H9 (cell line): ENCODE data around the gene DPRX. TPM values are rescaled to one million over a fixed set of nuclear protein-coding genes. Genes with fewer than 3 reads are reported as not detected.

Experiments used
- DNase-seq: peaks from one replicate; pipeline ENCODE4 v3.0.0-alpha.2; 2017
- H2AFZ ChIP-seq: one replicate; pipeline ENCODE4 v1.6.1; 2013; ENCODE audit warnings: mild to moderate bottlenecking, low read length, control low read depth, moderate library complexity
- H2AK5ac ChIP-seq: 2 replicates; pipeline ENCODE4 v1.6.1; 2013; ENCODE audit warnings: low read length, control low read depth, mixed read lengths; ENCODE audit not compliant: insufficient read length
- H2BK120ac ChIP-seq: one replicate; pipeline ENCODE4 v1.6.1; 2013; ENCODE audit warnings: low read depth, mild to moderate bottlenecking, low read length, control low read depth, inconsistent platforms; ENCODE audit not compliant: poor library complexity, severe bottlenecking
- H2BK12ac ChIP-seq: 2 replicates; pipeline ENCODE4 v1.6.1; 2013; ENCODE audit warnings: low read length, control low read depth, mixed read lengths, low read depth; ENCODE audit not compliant: insufficient read length
- H2BK15ac ChIP-seq: 2 replicates; pipeline ENCODE4 v1.6.1; 2013; ENCODE audit warnings: low read depth, low read length, control low read depth
- H2BK20ac ChIP-seq: one replicate; pipeline ENCODE4 v1.6.1; 2013; ENCODE audit warnings: low read depth, mild to moderate bottlenecking, low read length, control low read depth, inconsistent platforms; ENCODE audit not compliant: poor library complexity, severe bottlenecking
- H2BK5ac ChIP-seq: 2 replicates; pipeline ENCODE4 v1.6.1; 2013; ENCODE audit warnings: low read length, control low read depth, mixed read lengths; ENCODE audit not compliant: insufficient read length
- H3K14ac ChIP-seq: 2 replicates; pipeline ENCODE4 v1.6.1; 2013; ENCODE audit warnings: low read length, control low read depth; ENCODE audit not compliant: insufficient read depth
- H3K18ac ChIP-seq: 2 replicates; pipeline ENCODE4 v1.6.1; 2013; ENCODE audit warnings: low read depth, mild to moderate bottlenecking, mixed read lengths, low read length, control low read depth; ENCODE audit not compliant: insufficient read length
- H3K23ac ChIP-seq: 2 replicates; pipeline ENCODE4 v1.6.1; 2013; ENCODE audit warnings: low read length, control low read depth, mixed read lengths, low read depth; ENCODE audit not compliant: insufficient read length
- H3K23me2 ChIP-seq: 2 replicates; pipeline ENCODE4 v1.6.1; 2013; ENCODE audit warnings: low read depth, mild to moderate bottlenecking, mixed read lengths, low read length, control low read depth; ENCODE audit not compliant: insufficient read length, poor library complexity, severe bottlenecking
- H3K27ac ChIP-seq: 2 replicates; pipeline ENCODE4 v1.5.1; 2013; ENCODE audit warnings: low read length, control low read depth, mixed read lengths, low read depth; ENCODE audit not compliant: insufficient read length
- H3K27me3 ChIP-seq: 2 replicates; pipeline ENCODE4 v1.6.1; 2013; ENCODE audit warnings: low read length, control low read depth, inconsistent platforms; ENCODE audit not compliant: insufficient read depth
- H3K4ac ChIP-seq: 2 replicates; pipeline ENCODE4 v1.6.1; 2013; ENCODE audit warnings: low read depth, mild to moderate bottlenecking, control low read depth, inconsistent platforms, low read length, moderate library complexity
- H3K4me1 ChIP-seq: 2 replicates; pipeline ENCODE4 v1.6.1; 2013; ENCODE audit warnings: low read length, control low read depth, inconsistent platforms; ENCODE audit not compliant: insufficient read depth
- H3K4me2 ChIP-seq: 2 replicates; pipeline ENCODE4 v1.6.1; 2013; ENCODE audit warnings: low read length, control low read depth, mixed read lengths; ENCODE audit not compliant: insufficient read length, insufficient read depth
- H3K56ac ChIP-seq: 2 replicates; pipeline ENCODE4 v1.6.1; 2013; ENCODE audit warnings: low read depth, mild to moderate bottlenecking, mixed read lengths, low read length, control low read depth; ENCODE audit not compliant: insufficient read length
- H3K79me1 ChIP-seq: 2 replicates; pipeline ENCODE4 v1.6.1; 2013; ENCODE audit warnings: low read depth, mild to moderate bottlenecking, moderate library complexity, low read length, control low read depth, inconsistent platforms; ENCODE audit not compliant: insufficient read depth, poor library complexity, severe bottlenecking
- H3K79me2 ChIP-seq: 2 replicates; pipeline ENCODE4 v1.6.1; 2013; ENCODE audit warnings: low read length, control low read depth, inconsistent platforms; ENCODE audit not compliant: insufficient read depth
- H3K9ac ChIP-seq: 2 replicates; pipeline ENCODE4 v1.6.1; 2013; ENCODE audit warnings: low read length, control low read depth, mixed read lengths; ENCODE audit not compliant: insufficient read length; ENCODE audit errors: extremely low read depth
- H3K9me3 ChIP-seq: one replicate; pipeline ENCODE4 v1.6.1; 2013; ENCODE audit warnings: low read depth, low read length, inconsistent platforms; ENCODE audit not compliant: control insufficient read depth
- H3T11ph ChIP-seq: one replicate; pipeline ENCODE4 v1.6.1; 2013; ENCODE audit warnings: mild to moderate bottlenecking, low read length, control low read depth, inconsistent platforms
- H4K20me1 ChIP-seq: one replicate; pipeline ENCODE4 v1.6.1; 2013; ENCODE audit not compliant: control insufficient read depth, insufficient read length, insufficient read depth
- H4K5ac ChIP-seq: 2 replicates; pipeline ENCODE4 v1.6.1; 2013; ENCODE audit warnings: low read depth, mild to moderate bottlenecking, mixed read lengths, low read length, control low read depth; ENCODE audit not compliant: insufficient read length
- H4K8ac ChIP-seq: replicated peaks from 2 replicates; pipeline ENCODE4 v1.6.1; 2013; ENCODE audit warnings: low read length, control low read depth, mixed read lengths, low read depth; ENCODE audit not compliant: insufficient read length
- H4K91ac ChIP-seq: 2 replicates; pipeline ENCODE4 v1.6.1; 2013; ENCODE audit warnings: low read depth, mild to moderate bottlenecking, moderate library complexity, mixed read lengths, low read length, control low read depth; ENCODE audit not compliant: insufficient read length
- H3K27ac Mint-ChIP-seq, 3 experiments: 2 replicates in 2 of 3; 3 replicates in 1 of 3; pipeline ENCODE4 v1.8.0; 2020 to 2021; ENCODE audit warnings: mixed read lengths in 3 of 3, mild to moderate bottlenecking in 1 of 3, moderate library complexity in 1 of 3
- H3K27me3 Mint-ChIP-seq: 2 replicates; pipeline ENCODE4 v1.8.0; 2021; ENCODE audit warnings: low read depth, mild to moderate bottlenecking, moderate library complexity, mixed read lengths
- H3K36me3 Mint-ChIP-seq, 3 experiments: 2 replicates in 2 of 3; 3 replicates in 1 of 3; pipeline ENCODE4 v1.8.0; 2020 to 2021; ENCODE audit warnings: low read depth in 3 of 3, mixed read lengths in 3 of 3; ENCODE audit not compliant: insufficient read depth in 1 of 3
- H3K4me1 Mint-ChIP-seq, 2 experiments: 2 replicates each; pipeline ENCODE4 v1.8.0; 2020; ENCODE audit warnings: mixed read lengths in 2 of 2
- H3K4me3 Mint-ChIP-seq, 2 experiments: 2 replicates in 1 of 2; 3 replicates in 1 of 2; pipeline ENCODE4 v1.8.0; 2020 to 2021; ENCODE audit warnings: mild to moderate bottlenecking in 2 of 2, mixed read lengths in 2 of 2, moderate library complexity in 1 of 2
- H3K9me3 Mint-ChIP-seq, 2 experiments: 2 replicates in 1 of 2; 3 replicates in 1 of 2; pipeline ENCODE4 v1.8.0; 2020; ENCODE audit warnings: mild to moderate bottlenecking in 2 of 2, mixed read lengths in 2 of 2, moderate library complexity in 1 of 2
- WGBS: extraction: QIAGEN DNeasy Blood & Tissue Kit; methylation state at CpG from one replicate; pipeline ENCODE4 v1.1.7; 2013; ENCODE audit warnings: missing lambda C conversion rate, low lambda C conversion rate, mixed read lengths; ENCODE audit not compliant: insufficient read length; ENCODE audit errors: extremely low coverage; 5-methylcytosine and 5-hydroxymethylcytosine counted together
- total RNA-seq: library from RNA; stranded (reverse); gene quantifications from 2 replicates; pipeline ENCODE4 v1.2.1, GENCODE V29; 2021
- TF ChIP-seq, protein P1 (sequence below): fragments of 200-600 bp; sonication (generic); conservative IDR thresholded peaks from 3 replicates; pipeline ENCODE4 v1.8.0; 2021; ENCODE audit warnings: antibody characterized with exemption, mild to moderate bottlenecking

DPRX gene
- total RNA-seq, 1 experiment from 2014 or later, result not detected

GRCh38 chr19:53600217-53600616 lies 31.6 kb upstream of the DPRX start:
- Histone ChIP-seq H2BK5ac (no peak overlapping the region), H3K27ac (no peak overlapping the region), H2AK5ac (no peak overlapping the region), H3K18ac (no peak overlapping the region), H2BK12ac (no peak overlapping the region), H3K79me1 (no peaks in the 10 kb centered on the region), H4K8ac (no peak overlapping the region), H3K4me2 (no peak overlapping the region), H3K4me1 (no peaks in the 10 kb centered on the region), H3K4ac (no peak overlapping the region), H4K20me1 (no peaks in the 10 kb centered on the region), H3K56ac (no peak overlapping the region), H3K23ac (no peak overlapping the region), H4K5ac (no peak overlapping the region), H3K79me2 (no peaks in the 10 kb centered on the region), H2BK15ac (no peak overlapping the region), H3K27me3 (no peaks in the 10 kb centered on the region), H2BK20ac (no peak overlapping the region), H2BK120ac (no peak overlapping the region), H4K91ac (no peak overlapping the region), H3K23me2 (no peaks in the 10 kb centered on the region), H2AFZ (no peak overlapping the region), H3K14ac (no peak overlapping the region), H3K9me3 (no peaks in the 10 kb centered on the region), H3T11ph (no peak overlapping the region), H3K9ac (no peak overlapping the region)
- no peak for DNase-seq
- H3K27me3 Mint-ChIP-seq, result no peaks in the 10 kb centered on the region
- WGBS, result no CpG with 5 or more reads among the region's 4 CpGs
- H3K4me3 Mint-ChIP-seq, result no peak overlapping the region
- TF ChIP-seq, protein P1, sequence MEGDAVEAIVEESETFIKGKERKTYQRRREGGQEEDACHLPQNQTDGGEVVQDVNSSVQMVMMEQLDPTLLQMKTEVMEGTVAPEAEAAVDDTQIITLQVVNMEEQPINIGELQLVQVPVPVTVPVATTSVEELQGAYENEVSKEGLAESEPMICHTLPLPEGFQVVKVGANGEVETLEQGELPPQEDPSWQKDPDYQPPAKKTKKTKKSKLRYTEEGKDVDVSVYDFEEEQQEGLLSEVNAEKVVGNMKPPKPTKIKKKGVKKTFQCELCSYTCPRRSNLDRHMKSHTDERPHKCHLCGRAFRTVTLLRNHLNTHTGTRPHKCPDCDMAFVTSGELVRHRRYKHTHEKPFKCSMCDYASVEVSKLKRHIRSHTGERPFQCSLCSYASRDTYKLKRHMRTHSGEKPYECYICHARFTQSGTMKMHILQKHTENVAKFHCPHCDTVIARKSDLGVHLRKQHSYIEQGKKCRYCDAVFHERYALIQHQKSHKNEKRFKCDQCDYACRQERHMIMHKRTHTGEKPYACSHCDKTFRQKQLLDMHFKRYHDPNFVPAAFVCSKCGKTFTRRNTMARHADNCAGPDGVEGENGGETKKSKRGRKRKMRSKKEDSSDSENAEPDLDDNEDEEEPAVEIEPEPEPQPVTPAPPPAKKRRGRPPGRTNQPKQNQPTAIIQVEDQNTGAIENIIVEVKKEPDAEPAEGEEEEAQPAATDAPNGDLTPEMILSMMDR, result no peak
- H3K9me3 Mint-ChIP-seq, result no peaks in the 10 kb centered on the region
- H3K4me1 Mint-ChIP-seq, result peaks cover 21 to 30% of the 10 kb centered on the region in 2 experiments
- H3K36me3 Mint-ChIP-seq, result no peaks in the 10 kb centered on the region
- no peak overlapping the region; a peak in 1 of 7 replicates for H3K27ac Mint-ChIP-seq
